Astrocyte of the hippocampus (primary cell): ENCODE measurements around the gene SH3PXD2B.

Source experiments
- DNase-seq: peaks from one replicate; pipeline ENCODE4 v3.0.0; 2011; ENCODE audit warnings: low read depth, low spot score

SH3PXD2B gene

DNA sequence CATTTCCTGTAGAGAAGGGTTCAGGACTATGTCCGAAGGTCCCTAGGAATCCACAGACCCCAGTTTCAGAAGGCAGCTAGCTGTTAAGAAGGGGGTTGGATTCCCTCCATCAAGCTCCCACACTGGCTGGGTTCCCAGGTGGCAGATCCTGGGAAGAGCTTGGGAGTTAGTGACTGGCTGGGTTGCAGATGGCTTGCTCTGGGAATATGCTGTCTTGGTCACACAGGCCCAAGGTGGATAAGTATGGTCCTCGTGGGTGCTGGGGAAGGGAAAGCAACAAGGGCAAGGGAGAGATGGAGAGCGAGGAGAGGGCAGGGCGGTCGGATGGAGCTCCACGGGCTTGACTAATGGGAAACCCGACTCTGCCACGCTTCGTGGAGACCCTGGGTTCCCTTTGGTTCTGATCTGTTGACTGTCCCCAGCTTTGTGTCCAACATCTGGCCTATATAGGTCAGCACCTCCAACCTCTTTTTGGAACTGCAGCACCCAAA lies 17.4 kb downstream of the SH3PXD2B start:
- no peak for DNase-seq

DNA sequence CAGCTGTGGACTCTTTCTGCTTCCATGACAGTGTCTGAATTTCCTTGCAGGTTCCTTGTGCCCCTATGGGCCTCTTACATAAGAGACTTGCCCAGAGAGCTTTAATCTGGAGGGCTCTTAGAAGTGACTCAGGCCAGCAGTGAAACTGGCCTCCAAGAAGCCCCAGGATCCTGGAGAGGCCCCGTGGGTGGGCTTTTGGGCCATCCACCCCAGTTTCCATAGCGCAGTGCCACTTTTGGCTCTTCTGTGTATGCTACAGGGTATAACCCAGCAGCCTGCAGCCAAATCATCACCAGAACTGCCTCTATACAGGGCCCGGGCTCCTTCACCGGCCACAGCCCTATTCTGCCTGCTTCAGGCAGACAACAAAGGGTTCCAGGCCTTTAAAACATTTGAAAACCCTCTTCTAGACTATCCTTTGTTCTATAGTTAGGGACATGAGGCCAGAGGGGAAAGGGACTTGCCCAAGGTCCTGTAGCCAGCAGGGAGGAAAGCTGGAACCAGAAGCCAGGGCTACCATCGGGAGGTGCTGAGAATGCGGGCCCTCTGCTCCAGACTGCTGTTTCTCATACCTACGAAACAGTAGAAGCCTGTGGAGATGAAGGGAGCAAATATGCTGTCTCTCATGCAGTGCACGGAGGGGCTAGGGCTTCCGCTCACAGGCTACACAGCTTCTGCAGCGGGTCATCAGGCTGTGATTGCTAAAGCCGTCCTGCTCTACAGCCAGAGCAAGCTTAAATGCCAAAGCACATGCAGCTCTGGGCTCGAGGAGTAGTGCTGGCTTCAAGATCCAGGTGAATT lies 18.0 kb downstream of the SH3PXD2B start:
- no peak for DNase-seq

DNA sequence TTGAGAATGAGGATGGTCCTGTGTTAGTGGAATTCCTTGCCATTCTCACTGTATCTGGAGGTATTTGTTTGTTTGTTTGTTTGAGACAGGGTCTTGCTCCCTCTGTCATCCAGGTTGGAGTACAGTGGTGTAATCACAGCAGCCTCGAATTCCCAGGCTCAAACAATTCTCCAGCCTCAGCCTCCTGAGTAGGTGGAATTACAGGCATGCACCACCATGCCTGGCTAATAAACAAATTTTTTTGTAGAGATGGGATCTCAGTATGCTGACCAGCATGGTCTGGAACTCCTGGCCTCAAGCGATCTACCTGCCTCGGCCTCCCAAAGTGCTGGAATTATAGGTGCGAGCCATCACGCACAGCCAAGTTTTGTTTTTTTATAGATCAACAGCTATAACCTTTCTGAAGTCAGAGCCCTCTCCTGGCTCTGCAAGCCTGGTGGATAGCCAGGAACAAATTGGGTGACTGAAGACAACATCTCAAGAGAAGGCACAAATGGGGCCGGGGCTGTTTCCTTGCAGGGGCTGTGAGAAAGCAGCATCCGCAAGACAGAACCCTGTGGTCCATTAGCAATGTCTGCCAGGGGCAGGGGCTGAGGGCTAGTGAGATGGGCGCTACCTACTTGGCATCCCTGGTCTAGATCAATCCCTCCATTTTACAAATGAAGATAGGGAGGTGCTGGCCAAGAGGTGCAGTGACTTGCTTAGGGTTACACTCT lies 18.8 kb downstream of the SH3PXD2B start:
- no peak for DNase-seq

DNA sequence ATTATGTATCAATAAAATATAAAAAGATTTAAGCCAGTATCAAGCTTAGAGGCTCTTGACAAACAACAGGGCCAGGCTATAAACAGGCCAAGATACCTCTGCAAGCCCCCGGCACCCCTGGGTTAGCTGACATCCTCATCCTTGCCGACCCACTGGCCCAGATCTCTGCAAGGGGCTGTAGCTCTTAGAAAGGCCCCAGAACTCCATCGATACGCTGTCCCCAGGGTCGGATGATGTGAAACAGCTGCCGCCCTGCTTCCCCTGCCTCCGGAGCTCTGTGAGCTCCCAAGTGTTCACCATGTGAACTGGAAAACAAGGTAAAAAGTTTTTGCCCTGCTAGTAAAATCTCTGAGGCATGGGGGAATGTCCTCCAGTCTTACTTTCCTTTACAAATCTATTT lies 20.1 kb downstream of the SH3PXD2B start:
- DNase-seq = no peak

DNA sequence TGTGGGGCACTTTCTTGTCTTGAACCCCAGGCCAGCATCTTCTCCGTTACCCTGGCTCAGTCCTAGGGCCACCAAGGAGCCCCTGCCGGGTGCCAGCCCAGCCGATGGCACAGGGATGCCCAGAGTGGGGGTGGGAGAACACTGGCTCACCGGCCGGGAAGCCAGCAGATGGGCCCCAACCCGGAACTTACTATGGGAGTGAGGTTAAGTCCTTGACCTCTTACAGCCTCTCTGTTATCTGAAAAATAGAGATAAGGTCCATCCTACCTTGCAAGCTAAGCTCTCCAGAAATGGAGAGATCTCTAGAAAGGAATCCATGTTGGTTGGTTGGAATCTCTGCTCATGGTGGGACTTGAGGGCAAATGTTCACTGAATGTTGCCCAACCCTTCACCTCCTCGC lies 20.8 kb downstream of the SH3PXD2B start:
- no peak for DNase-seq

- DNase-seq = no peak
Observed at GRCh38 chr5:172433071-172433470, 21.3 kb downstream of the SH3PXD2B start.

GRCh38 chr5:172430354-172430753 lies 24.0 kb downstream of the SH3PXD2B start:
- DNase-seq = no peak

DNA sequence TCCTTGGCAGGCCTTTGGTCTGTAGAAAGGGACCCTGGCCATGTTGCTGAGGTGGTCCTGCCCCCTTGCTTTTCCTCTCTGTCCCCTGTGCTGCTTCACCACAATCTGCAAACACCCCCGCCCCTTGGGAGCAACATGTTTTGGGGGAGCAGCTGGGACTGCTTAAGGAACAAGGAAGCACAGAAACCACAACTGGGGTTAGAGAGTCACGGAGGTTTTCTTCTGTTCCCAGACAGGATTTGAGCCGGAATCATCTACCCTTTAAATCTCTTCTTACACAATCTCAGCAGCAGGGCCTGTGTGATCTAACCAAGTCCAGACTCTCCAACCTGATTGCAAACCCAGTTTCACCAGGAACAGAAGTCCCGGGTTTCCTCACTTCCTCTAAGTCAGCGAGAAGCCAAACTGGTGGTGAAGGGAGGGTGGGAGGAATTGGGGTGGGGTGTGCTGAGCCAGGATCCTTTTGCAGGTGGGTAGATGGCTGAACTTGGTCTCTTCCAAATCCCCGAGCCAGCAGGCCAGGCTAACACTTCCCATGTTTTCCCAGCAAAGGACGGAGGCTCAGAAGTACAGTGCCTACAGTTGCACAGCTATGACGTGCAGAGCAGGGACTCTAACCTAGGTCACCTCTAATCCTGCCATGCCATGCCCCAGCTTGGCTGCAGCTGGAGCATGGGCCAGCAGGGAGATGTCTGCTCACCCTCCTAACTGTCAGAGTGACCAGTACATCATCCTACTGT lies 25.0 kb downstream of the SH3PXD2B start:
- no peak for DNase-seq

DNA sequence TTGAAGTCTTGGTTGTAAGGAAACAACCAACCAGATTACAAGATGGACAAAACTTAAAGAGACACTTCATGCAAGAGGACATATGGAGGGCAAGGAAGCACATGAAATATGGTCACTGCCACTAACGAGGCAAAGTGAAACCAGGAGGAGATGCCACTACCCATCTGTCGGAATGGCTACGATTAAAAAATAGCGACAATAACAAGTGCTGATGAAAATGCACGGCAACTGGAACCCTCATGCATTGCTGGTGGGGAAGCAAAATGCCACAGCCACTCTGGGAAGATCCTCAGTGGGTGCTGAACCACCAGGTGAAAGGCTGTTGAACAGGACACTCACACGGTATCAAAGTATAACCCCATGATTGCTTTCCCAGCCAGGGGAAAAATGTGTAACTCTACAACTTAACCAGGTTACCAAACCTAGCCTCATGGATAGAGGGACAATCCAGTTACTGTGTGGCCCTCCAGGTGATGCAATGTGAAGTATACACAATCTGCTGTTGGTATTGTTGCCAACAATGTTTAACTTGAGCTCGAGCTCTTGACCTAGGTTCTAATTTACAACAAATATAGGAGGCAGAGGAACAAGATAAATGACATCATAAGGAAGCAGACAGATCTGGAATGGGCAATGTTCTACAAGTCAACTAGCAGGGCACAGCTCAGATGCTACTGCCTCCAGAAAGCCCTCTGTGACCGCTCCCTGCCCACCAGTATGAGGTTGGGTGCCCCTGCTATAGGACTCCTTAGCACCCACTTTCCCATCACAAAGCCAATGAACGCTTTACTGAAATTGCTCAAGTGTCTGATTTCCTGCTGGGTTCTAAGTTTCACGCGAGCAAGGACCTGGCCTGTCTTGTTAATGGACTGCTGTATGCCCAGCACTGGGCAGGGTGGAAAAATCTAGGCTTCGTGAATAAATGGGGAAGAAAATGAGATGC lies 25.8 kb downstream of the SH3PXD2B start:
- no peak for DNase-seq

DNA sequence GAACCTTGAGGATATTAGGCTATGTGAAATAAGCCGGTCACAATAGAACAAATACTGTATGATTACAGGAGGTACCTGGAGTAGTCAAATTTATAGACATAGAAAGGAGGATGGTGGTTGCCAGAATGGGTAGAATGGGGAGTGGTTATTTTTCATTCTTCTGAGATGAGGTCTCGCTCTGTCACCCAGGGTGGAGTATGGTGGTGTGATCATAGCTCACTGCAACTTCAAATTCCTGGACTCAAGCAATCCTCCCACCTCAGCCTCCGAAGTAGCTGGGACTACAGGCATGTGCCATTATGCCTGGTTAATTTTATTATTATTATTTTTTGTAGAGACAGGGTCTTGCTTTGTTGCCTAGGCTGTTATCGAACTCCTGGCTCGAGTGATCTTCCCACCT lies 27.1 kb downstream of the SH3PXD2B start:
- DNase-seq = no peak

- DNase-seq = no peak
Observed at GRCh38 chr5:172426086-172426485, 28.2 kb downstream of the SH3PXD2B start.

DNA sequence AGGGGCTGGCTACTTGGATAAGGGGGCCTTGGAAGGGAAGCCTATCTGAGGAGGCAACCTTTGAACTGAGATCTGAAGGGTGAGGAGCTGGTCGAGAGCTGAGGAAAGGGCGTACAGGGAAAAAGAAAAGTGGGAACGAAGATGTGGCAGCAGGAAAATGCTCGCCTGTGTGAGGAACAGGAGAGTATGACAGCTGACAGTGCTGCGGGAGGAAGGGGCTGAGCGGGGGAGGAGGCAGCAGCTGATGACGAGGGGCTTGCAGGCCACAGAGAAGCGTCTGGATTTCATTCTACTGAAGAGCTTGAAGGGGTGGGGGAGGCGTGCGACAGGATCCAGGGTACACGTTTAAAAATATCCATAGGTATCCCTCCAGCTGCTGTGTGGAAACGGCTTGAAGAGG lies 28.9 kb downstream of the SH3PXD2B start:
- DNase-seq = no peak

DNA sequence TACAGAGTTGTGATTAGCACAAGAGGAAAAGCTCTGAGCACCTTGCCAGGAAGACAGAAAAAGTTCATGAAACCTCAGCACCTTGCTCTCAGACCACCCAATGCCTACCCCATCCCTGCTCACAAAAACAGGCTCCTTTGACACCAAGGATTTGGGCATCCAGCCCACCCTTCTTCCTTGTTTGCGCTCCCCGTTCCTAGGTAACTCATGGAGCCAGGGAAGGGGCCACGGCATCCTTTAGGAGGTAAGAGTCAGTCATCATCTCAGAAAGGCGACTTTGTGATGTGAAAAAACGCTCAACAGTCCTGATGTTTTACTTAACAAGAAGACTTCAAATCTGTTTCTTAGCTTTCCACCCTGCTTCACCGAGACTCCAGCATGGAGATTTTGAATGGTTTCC lies 29.5 kb downstream of the SH3PXD2B start:
- DNase-seq = no peak

DNA sequence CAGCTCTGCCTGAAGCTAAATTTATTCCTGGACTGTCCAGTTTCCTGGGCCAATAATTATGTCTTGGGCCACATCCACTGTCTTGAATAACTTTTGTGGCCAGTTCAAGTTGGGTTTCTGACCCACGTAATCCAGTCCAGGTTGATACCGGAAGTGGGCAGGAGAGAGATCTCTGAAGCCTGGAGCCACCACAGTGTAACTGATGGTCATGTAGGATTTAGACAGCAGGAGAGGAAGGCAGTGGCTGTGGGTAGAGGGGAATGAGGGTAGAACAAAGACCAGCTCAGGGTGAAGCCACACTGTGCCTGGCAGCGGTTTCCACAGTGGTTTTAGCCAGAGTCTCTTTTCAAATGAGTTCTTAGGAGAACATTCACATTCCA lies 30.2 kb downstream of the SH3PXD2B start:
- DNase-seq = peak; percentile 80

GRCh38 chr5:172423379-172424110 lies 30.8 kb downstream of the SH3PXD2B start:
- no peak for DNase-seq

DNA sequence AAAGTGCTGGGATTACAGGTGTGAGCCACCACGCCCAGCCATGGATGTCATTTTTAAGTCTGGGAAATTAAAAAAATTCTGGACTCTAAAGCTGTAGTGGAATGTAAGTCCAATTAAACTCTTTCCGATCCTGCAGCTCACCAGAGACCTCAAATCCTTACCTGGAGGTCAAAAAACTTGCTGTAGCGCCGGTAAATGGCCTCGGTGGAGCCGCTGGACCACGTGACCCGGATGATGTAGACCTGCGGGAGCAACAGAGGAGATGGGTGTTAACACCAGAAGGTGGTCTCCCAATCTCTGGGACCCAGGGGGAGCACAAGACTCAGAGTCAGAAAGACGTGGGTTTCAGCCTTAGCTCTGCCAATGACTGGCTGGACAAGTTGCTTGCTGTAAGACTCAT lies 32.1 kb downstream of the SH3PXD2B start:
- no peak for DNase-seq

GRCh38 chr5:172421020-172421419 lies 33.3 kb downstream of the SH3PXD2B start:
- no peak for DNase-seq

- peak; percentile 93 for DNase-seq
Observed at GRCh38 chr5:172420235-172420939, 33.9 kb downstream of the SH3PXD2B start.

DNA sequence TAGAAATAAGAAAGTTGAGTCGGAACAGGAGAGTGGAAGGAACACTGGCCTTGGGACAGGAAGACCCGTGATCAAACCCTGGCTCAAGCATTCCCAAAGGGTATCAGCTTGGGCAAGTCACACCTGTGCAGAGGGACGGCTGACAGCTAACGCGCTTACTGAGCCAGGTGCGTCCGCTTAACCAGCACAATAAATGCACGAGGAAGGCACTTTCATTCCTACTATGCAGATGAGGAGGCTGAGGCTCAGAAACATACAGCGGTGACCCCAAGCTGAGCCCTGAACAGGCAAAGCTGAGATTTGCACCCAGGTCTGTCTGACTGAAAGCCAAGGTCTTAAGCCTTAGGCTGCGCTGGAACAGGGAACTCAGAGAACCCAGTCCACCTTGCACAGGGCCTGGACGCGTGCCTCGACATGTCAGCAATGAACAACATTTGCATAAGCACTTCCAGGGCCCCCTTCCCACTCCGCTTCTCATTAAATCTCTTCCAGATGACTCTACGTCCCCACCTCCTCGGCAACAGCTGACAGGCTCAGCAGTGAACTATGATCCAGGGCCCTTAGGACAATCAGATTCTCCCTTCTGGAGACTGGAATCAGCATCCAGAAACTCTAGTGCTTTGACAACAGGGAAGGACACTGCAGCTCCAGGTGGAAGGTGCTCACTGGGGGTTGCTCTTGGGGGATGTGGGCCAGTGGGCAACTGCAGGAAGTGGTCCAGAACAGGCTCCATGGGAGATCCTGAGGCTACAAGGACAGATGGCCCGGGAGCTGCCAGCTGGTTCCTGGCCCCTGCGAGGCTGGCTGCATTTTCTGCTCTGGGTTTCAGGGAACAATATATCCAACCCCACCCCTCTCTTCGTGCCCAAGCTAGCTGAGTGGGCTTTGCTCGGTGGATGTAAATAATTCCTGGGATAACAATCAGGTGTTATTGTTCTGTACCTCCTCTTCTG lies 35.2 kb downstream of the SH3PXD2B start:
- DNase-seq = peak; percentile 60
